IMR-90 (cell line): Measurements from ENCODE around the gene WDTC1. TPM values are rescaled to one million over a fixed set of nuclear protein-coding genes. Genes with fewer than 3 reads are reported as not detected.

Source experiments
- ATAC-seq: fragments of 200-7000 bp; cut with Tn5 transposase; 2 replicates; pipeline ENCODE4 v1.9.1; 2020; ENCODE audit warnings: low read depth, mild to moderate bottlenecking, moderate library complexity
- BruUV-seq: library from RNA; stranded (reverse); fragments of 400-500 nt; replicated peaks from 2 replicates; lab custom pipeline; 2021; lab: Mats Ljungman, UMichigan
- CTCF ChIA-PET: fragments of 300-600 bp; formaldehyde crosslinking; extraction: SDS; loops from one replicate; lab custom pipeline; 2021; ENCODE audit warnings: antibody characterized with exemption; lab: Yijun Ruan, JAX
- POLR2A ChIA-PET: fragments of 300-600 bp; sonication (Branson Sonifier 250); formaldehyde crosslinking; loops from one replicate; lab custom pipeline; 2022; ENCODE audit warnings: antibody characterized with exemption; ENCODE audit not compliant: unreplicated experiment; lab: Charles Lee
- DNase-seq: peaks from one replicate; pipeline ENCODE4 v3.0.0; 2013
- H2AFZ ChIP-seq: replicated peaks from 2 replicates; pipeline ENCODE3; 2013; ENCODE audit warnings: low read length, mild to moderate bottlenecking; ENCODE audit not compliant: poor library complexity
- H2AK5ac ChIP-seq: 2 replicates; pipeline ENCODE4 v1.6.1; 2013; ENCODE audit warnings: low read depth, low read length, inconsistent platforms
- H2AK9ac ChIP-seq: replicated peaks from 2 replicates; pipeline ENCODE3; 2013; ENCODE audit warnings: mild to moderate bottlenecking, low read depth, low read length, moderate library complexity; ENCODE audit not compliant: poor library complexity
- H2BK120ac ChIP-seq: 2 replicates; pipeline ENCODE4 v1.6.1; 2013; ENCODE audit warnings: low read depth, low read length, inconsistent platforms
- H2BK15ac ChIP-seq: 3 replicates; pipeline ENCODE4 v1.6.1; 2013; ENCODE audit warnings: low read depth, low read length, inconsistent platforms
- H2BK20ac ChIP-seq: 2 replicates; pipeline ENCODE4 v1.6.1; 2013; ENCODE audit warnings: low read depth, mild to moderate bottlenecking, inconsistent platforms, low read length, moderate library complexity
- H2BK5ac ChIP-seq: 2 replicates; pipeline ENCODE4 v1.6.1; 2013; ENCODE audit warnings: mild to moderate bottlenecking, low read depth, low read length, inconsistent platforms; ENCODE audit not compliant: poor library complexity, severe bottlenecking
- H3K14ac ChIP-seq: replicated peaks from 2 replicates; pipeline ENCODE4 v1.6.1; 2013; ENCODE audit warnings: low read depth, low read length, inconsistent platforms
- H3K18ac ChIP-seq: 2 replicates; pipeline ENCODE4 v1.6.1; 2013; ENCODE audit warnings: low read depth, low read length, control low read depth
- H3K23ac ChIP-seq: 2 replicates; pipeline ENCODE4 v1.6.1; 2013; ENCODE audit warnings: low read depth, low read length, inconsistent platforms
- H3K27ac ChIP-seq: 2 replicates; pipeline ENCODE4 v1.5.1; 2013; ENCODE audit warnings: mild to moderate bottlenecking, control low read depth, low read length; ENCODE audit not compliant: insufficient read depth
- H3K27me3 ChIP-seq: 2 replicates; pipeline ENCODE4 v1.6.1; 2013; ENCODE audit warnings: low read length; ENCODE audit not compliant: control insufficient read depth, insufficient read depth
- H3K36me3 ChIP-seq: 2 replicates; pipeline ENCODE4 v1.6.1; 2013; ENCODE audit warnings: low read length, mixed read lengths; ENCODE audit not compliant: control insufficient read depth, insufficient read depth
- H3K4ac ChIP-seq: 2 replicates; pipeline ENCODE4 v1.6.1; 2013; ENCODE audit warnings: low read depth, low read length, inconsistent platforms
- H3K4me1 ChIP-seq: 2 replicates; pipeline ENCODE4 v1.6.1; 2013; ENCODE audit warnings: low read length, mixed read lengths; ENCODE audit not compliant: control insufficient read depth, insufficient read depth
- H3K4me2 ChIP-seq: 2 replicates; pipeline ENCODE4 v1.6.1; 2013; ENCODE audit warnings: low read depth, mild to moderate bottlenecking, control low read depth, low read length, moderate library complexity
- H3K4me3 ChIP-seq: 2 replicates; pipeline ENCODE4 v1.5.1; 2013; ENCODE audit warnings: low read depth, mild to moderate bottlenecking, control low read depth, low read length, moderate library complexity; ENCODE audit not compliant: insufficient read depth
- H3K56ac ChIP-seq: 2 replicates; pipeline ENCODE4 v1.6.1; 2013; ENCODE audit warnings: low read length, inconsistent platforms; ENCODE audit not compliant: insufficient read depth; ENCODE audit errors: extremely low read depth
- H3K79me1 ChIP-seq, 2 experiments: 2 replicates each; pipeline ENCODE4 v1.6.1; 2013; ENCODE audit warnings: low read length in 2 of 2, inconsistent platforms in 1 of 2, low read depth in 1 of 2
- H3K9ac ChIP-seq: 2 replicates; pipeline ENCODE4 v1.6.1; 2013; ENCODE audit warnings: low read depth, low read length, control low read depth
- H3K9me1 ChIP-seq: 2 replicates; pipeline ENCODE4 v1.6.1; 2013; ENCODE audit warnings: low read length, inconsistent platforms; ENCODE audit not compliant: insufficient read depth
- H3K9me3 ChIP-seq: 2 replicates; pipeline ENCODE4 v1.6.1; 2013; ENCODE audit warnings: low read length; ENCODE audit not compliant: control insufficient read depth, insufficient read depth
- H4K20me1 ChIP-seq: 2 replicates; pipeline ENCODE4 v1.6.1; 2013; ENCODE audit warnings: low read length, inconsistent platforms; ENCODE audit not compliant: insufficient read depth
- H4K5ac ChIP-seq: 2 replicates; pipeline ENCODE4 v1.6.1; 2013; ENCODE audit warnings: mild to moderate bottlenecking, low read depth, low read length, control low read depth
- H4K8ac ChIP-seq, 2 experiments: 2 replicates each; pipeline ENCODE4 v1.6.1; 2013; ENCODE audit warnings: low read depth in 2 of 2, low read length in 2 of 2, control low read depth in 1 of 2, inconsistent platforms in 1 of 2
- H4K91ac ChIP-seq: 2 replicates; pipeline ENCODE4 v1.6.1; 2013; ENCODE audit warnings: low read depth, low read length, inconsistent platforms; ENCODE audit not compliant: insufficient read depth
- BHLHE40 ChIP-seq: fragments of 150-350 bp; IDR thresholded peaks from 2 replicates; pipeline ENCODE4 v1.6.1; 2016; ENCODE audit warnings: mild to moderate bottlenecking, low read depth, low read length
- CHD1 ChIP-seq: IDR thresholded peaks from 2 replicates; pipeline ENCODE4 v1.6.1; 2012; ENCODE audit warnings: low read depth, low read length, improper control_type of control experiment
- CTCF ChIP-seq: conservative IDR thresholded peaks from 2 replicates; pipeline ENCODE4 v1.5.1; 2012; ENCODE audit warnings: mild to moderate bottlenecking, low read depth, low read length, improper control_type of control experiment
- FOS ChIP-seq: fragments of 150-350 bp; IDR thresholded peaks from 2 replicates; pipeline ENCODE4 v1.6.1; 2016; ENCODE audit warnings: low read depth, low read length
- MAFK ChIP-seq: IDR thresholded peaks from 2 replicates; pipeline ENCODE4 v1.6.1; 2012; ENCODE audit warnings: low read depth, low read length, improper control_type of control experiment
- MXI1 ChIP-seq: IDR thresholded peaks from 2 replicates; pipeline ENCODE4 v1.6.1; 2012; ENCODE audit warnings: low read depth, mild to moderate bottlenecking, low read length, moderate library complexity, borderline replicate concordance
- NFE2L2 ChIP-seq: fragments of 150-350 bp; IDR thresholded peaks from 2 replicates; pipeline ENCODE4 v1.6.1; 2016; ENCODE audit warnings: low read depth, mild to moderate bottlenecking, low read length
- RAD21 ChIP-seq: IDR thresholded peaks from 2 replicates; pipeline ENCODE4 v1.6.1; 2012; ENCODE audit warnings: low read length, improper control_type of control experiment
- RCOR1 ChIP-seq: IDR thresholded peaks from 2 replicates; pipeline ENCODE4 v1.6.1; 2012; ENCODE audit warnings: mild to moderate bottlenecking, low read length, improper control_type of control experiment; ENCODE audit not compliant: insufficient replicate concordance
- RFX5 ChIP-seq: IDR thresholded peaks from 2 replicates; pipeline ENCODE4 v1.8.0; 2012; ENCODE audit warnings: low read depth, mild to moderate bottlenecking, low read length, moderate library complexity
- SMC3 ChIP-seq: fragments of 150-350 bp; IDR thresholded peaks from 2 replicates; pipeline ENCODE4 v1.6.1; 2016; ENCODE audit warnings: low read depth, mild to moderate bottlenecking, antibody characterized with exemption, low read length, moderate library complexity
- USF2 ChIP-seq: fragments of 150-350 bp; IDR thresholded peaks from 2 replicates; pipeline ENCODE4 v1.6.1; 2017; ENCODE audit warnings: mild to moderate bottlenecking, antibody characterized with exemption, low read length, low read depth
- WGBS, 2 experiments: methylation state at CpG; one replicate each; pipeline versions ENCODE4 v1.1.5 to v1.1.7; 2013; ENCODE audit warnings: missing lambda C conversion rate in 2 of 2; ENCODE audit not compliant: insufficient read length in 1 of 2; ENCODE audit errors: extremely low coverage in 2 of 2; 5-methylcytosine and 5-hydroxymethylcytosine counted together
- dilution Hi-C: fragments of 300-500 bp; cut with HindIII; formaldehyde crosslinking; loops from one replicate; pipeline ENCODE4 v1.14.3; 2018; ENCODE audit warnings: low sequenced_read_pairs; ENCODE audit not compliant: unreplicated experiment
- in situ Hi-C: fragments of 300-500 bp; cut with MboI; formaldehyde crosslinking; loops from 3 replicates; pipeline ENCODE4 v1.14.3; 2019; ENCODE audit warnings: low sequenced_read_pairs, inconsistent platforms, mixed read lengths
- intact Hi-C: fragments of 100-400 bp; cut with micrococcal nuclease; formaldehyde crosslinking; loops from 2 replicates; pipeline ENCODE4 v1.10.0; 2022
- polyA plus RNA-seq, 3 experiments: library from polyadenylated mRNA; depleted of rRNA; stranded (reverse); fragments of >200 nt; gene quantifications; 2 replicates each; pipeline ENCODE4 v1.2.3, GENCODE V29; 2012; ENCODE audit warnings: low replicate concordance in 1 of 3
- total RNA-seq: library from RNA; depleted of rRNA; stranded (reverse); fragments of >200 nt; gene quantifications from 2 replicates; pipeline ENCODE4 v1.2.3, GENCODE V29; 2012
- TF ChIP-seq, protein P1 (sequence below): fragments of 150-350 bp; IDR thresholded peaks from 2 replicates; pipeline ENCODE4 v1.6.1; 2016; ENCODE audit warnings: low read depth, mild to moderate bottlenecking, low read length, moderate library complexity, borderline replicate concordance

Gene WDTC1
- total and polyA plus RNA-seq, 2 of the 4 experiments (the other 2 are of a cell fraction), result 9.9 to 15.2 TPM

GRCh38 chr1:27335506-27336422 lies 101.3 kb downstream of the WDTC1 start:
- TF ChIP-seq SMC3 (no peak), CHD1 (no peak), NFE2L2 (no peak), MAFK (no peak), BHLHE40 (no peak), MXI1 (no peak), RAD21 (no peak), CTCF (no peak), RCOR1 (no peak), FOS (no peak), USF2 (no peak), RFX5 (no peak)
- TF ChIP-seq, protein P1, sequence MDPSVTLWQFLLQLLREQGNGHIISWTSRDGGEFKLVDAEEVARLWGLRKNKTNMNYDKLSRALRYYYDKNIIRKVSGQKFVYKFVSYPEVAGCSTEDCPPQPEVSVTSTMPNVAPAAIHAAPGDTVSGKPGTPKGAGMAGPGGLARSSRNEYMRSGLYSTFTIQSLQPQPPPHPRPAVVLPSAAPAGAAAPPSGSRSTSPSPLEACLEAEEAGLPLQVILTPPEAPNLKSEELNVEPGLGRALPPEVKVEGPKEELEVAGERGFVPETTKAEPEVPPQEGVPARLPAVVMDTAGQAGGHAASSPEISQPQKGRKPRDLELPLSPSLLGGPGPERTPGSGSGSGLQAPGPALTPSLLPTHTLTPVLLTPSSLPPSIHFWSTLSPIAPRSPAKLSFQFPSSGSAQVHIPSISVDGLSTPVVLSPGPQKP, result no peak
- H3K18ac ChIP-seq, result no peak overlapping the region
- H3K36me3 ChIP-seq, result peaks cover 46% of the 10 kb centered on the region
- H3K27ac ChIP-seq, result no peak overlapping the region
- H2AK9ac ChIP-seq, result peak overlapping the region; percentile 37
- no peak overlapping the region for H4K5ac ChIP-seq
- no peak overlapping the region for H3K4ac ChIP-seq
- in situ Hi-C loops (no loop called here), intact Hi-C loops (no loop called here), dilution Hi-C loops (no loop called here)
- no peak overlapping the region for H3K23ac ChIP-seq
- H4K8ac ChIP-seq, result no peak overlapping the region
- peaks cover under 1% of the 10 kb centered on the region; the same call in 1 of the 2 replicates for H3K4me1 ChIP-seq
- DNase-seq (no peak), ATAC-seq (no peak)
- H3K56ac ChIP-seq, result no peak overlapping the region
- no peak overlapping the region for H3K4me2 ChIP-seq
- no peaks in the 10 kb centered on the region for H3K9me1 ChIP-seq
- H2BK5ac ChIP-seq, result no peak overlapping the region
- H4K20me1 ChIP-seq, result peaks cover 19% of the 10 kb centered on the region
- TSS peak; percentile 71 for BruUV-seq
- H3K14ac ChIP-seq, result no peak overlapping the region
- no peak overlapping the region for H3K9ac ChIP-seq
- H2BK15ac ChIP-seq, result no peak overlapping the region
- ChIA-PET POLR2A (no interaction called here), CTCF (no interaction called here)
- H2BK20ac ChIP-seq, result no peak overlapping the region
- no peak overlapping the region for H2AK5ac ChIP-seq
- 86% methylated on average over 10 of the region's 17 CpGs; no CpG with 5 or more reads in 1 of the 2 experiments for WGBS, 2 experiments
- H3K27me3 ChIP-seq, result no peaks in the 10 kb centered on the region
- H4K91ac ChIP-seq, result no peak overlapping the region
- no peak overlapping the region for H2BK120ac ChIP-seq
- H2AFZ ChIP-seq, result no peak overlapping the region
- H3K79me1 ChIP-seq, result peaks cover 0 to 17% of the 10 kb centered on the region in 2 experiments; a peak in 3 of 4 replicates
- no peaks in the 10 kb centered on the region for H3K9me3 ChIP-seq
- no peak overlapping the region for H3K4me3 ChIP-seq
